Measurements from ENCODE around the gene REXO1.
A peak's percentile ranks its signal among the peaks of the same experiment; 100 is the strongest.

Gene REXO1

DNA sequence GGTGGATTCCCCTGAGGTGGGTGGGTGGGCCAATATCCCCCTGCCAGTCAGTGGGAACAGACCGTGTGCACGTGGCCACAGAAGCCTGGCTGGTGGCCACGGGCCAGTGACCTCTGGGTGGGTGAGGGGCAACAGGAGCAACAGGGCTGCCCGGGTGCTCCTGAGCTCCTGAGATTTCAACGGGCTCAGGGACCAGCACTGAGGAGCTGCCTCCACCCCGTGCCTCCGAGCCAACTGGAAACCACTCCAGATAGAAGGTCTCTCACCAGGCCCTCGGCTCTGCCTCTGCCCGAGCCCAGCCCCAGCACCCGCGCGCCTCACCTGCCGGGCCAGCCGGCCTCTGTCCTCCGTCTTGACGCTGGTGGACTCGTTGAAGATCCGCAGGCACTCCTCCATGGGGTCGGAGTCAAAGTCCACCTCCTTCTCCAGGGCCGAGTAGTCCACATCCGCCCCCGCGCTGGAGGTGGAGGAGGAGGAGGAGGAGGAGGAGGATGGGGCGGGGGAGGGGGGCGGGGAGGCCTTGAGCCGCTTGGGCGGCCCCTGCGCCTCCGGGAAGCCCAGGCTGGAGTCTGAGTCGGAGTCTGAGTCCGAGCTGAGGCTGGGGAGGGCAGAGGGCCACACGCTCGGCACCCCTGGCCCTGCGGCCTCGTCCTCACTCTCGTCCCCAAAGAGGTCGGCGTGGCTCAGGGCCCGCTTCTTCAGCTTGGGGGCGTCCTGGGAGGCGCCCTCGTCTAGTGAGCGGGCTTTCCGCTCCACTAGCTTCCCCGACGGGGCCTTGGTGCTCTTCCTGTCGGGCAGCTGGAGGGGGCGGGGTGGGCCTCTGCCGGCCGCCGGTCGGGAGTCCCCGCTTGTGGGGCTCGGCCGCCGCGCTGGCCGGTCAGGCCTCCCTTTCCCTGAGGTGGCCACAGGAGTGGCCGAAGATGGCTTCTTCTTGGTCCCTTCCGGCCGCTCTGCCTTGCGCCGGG, 21.4 kb downstream of the REXO1 start:
- no peak for DNase-seq

DNA sequence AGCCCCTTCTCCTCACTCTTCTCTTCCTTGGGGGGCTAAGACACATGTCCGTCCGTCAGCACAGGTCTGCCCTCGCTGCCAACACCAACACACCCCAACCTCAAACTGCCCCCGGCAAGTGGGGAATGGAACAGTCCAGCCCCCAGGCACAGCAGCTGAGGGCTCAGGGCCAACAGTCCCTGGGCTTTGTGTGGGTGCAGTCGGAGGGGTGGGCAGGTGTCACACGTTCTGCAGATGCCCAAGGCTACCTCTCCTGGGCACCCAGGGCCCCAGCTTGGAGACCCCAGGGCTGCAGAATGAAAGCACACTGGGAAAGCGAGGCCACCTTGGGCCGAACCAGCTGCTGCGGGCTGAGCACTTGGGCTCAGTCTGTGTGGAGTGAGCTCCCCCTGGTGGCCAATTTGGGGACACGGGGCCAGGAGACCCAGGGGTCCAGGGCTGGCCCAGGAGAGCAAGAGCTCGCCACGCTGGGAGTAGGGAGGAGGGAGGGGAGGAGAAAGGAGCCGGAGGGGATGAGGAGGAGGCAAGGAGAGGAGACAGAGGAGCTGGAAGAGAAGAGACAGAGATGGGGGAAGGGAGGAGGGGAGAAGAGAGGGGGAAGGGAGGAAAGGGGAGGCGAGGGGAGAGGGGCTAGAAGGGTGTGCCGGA, 22.2 kb downstream of the REXO1 start:
- peak; percentile 68 for DNase-seq

DNA sequence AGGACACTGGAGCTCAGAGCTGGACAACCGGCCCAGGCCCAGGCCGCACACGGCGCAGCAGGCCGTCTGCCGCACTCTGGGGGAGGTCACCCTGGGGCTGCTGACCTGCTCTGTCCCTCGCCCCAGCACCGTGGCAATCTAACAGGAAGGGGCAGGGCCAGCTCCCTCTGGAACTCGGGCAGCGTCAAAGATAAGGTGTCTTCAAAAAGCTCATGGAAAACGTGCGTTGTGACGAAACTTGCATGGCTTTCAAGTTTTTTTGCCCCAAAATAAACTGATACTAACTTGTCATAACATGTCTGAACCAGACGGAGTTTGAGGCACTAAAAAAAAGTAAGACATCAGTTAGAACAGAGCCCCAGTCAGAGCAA, 24.0 kb downstream of the REXO1 start:
- no peak for DNase-seq

DNA sequence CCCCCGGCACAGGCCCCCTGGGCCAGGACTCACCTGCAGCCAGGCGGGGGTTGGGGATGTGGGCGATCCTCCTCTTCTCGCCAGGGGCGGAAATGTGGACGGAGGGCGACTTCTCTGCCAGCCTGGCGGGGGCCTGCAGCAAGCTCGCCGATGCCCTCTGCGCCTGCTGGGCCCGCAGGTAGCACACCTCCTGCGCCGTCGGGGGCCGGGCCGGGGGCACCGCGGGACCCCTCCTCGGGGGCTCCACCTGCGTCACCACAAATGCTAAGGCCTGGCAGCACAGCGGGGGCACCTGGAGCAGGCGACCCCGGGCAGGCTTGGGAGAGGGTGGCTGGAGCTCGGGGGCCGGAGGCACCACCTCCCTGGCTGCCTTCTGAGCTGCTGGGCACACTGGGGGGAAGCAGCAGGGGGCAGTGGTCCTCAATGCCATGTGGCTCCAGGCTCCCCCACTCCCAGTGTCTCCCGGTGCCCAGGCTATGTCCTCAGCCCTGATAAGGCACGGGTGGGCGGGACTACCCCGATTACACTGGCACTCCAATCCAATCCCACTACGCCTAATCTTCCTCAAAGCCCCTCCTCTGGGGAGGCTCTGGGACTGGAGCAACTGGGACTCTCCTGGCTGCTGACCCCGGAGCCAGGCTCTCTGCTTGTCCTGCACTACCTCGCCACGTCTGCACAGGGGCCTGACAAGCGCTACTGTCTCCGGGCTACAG, 24.6 kb downstream of the REXO1 start:
- DNase-seq, result no peak

DNA sequence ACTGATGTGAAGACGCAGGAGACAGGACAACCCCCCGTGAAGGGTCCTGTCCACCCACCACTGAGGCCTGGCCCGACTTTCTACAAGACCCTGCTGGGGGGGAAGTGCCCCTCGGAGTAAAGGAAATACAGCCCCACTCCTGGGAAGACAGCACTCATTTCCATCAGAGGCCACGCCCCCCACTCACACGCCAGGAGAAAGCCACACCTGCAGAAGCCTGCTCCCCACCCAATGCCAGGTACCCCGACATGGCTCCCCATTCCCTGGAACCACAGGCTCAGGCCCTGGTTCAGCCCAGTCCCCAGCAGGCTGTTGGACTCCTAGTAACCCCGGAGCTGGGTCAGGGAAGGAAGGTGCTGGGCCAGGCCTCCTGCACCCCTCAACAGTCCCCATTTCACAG, 25.3 kb downstream of the REXO1 start:
- DNase-seq, result no peak

DNA sequence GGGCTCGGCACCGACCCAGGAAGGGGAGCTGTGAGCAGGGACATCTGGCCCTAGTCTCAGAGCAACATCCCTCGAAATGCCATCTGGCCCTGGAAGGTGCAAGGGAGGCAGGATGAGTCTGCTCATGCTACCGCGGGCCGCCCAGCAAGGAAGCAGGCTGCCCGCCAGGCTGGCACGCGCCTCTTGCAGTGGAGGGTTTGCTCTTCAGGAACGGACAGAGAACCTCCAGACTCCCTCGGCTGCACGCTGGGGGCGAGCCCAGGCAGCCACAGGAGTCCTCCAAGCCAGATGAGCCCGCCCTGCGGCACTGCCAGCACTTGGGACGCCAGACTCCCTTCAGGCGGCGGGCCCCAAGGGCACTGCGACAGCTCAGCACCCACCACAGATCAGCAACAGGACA, 26.1 kb downstream of the REXO1 start:
- DNase-seq, result no peak

DNA sequence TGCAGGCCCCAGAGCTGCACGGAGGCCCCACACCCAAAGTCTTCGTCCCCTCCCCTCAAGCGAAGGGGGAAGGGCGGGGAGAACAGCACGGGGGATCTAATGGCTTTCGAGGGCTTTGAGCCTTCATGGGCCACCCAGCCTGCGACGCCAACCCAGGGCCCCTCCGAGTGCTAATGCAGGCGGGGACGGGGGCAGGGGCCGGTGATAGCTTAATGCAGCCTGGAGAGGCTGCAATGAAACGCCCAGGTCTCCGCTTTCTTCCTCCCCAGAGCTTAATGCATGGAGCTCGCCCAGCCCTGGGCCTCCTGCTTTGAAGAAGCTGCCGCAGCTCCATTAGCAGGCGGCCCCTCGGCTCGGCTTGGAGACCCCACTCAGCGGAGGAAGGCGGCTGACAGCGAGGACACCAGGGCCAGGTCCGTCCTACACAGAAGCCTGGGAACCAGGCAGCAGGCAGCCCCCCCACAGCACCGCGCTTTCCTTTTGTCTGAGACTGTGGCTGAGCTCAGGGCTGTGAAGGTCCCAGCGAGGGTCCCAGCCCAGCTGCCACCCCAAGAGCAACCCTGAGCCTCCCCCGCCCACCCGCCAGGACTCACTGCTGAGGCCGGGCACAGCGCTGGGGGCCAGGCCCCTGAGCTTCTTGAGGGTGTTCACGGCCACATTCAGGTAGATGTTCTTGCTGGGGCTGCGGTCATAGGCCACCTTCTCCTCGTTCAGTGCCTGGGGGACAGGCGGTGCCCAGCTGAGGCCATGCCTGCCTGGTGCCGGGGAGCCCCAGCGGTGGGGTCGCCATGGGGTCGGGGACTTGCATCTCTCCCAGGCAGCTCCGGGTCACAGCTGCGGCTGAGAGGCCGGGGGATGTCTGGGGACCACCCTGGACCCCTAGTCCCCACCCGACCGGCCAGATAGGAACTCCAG, 28.7 kb downstream of the REXO1 start:
- DNase-seq, result no peak

DNA sequence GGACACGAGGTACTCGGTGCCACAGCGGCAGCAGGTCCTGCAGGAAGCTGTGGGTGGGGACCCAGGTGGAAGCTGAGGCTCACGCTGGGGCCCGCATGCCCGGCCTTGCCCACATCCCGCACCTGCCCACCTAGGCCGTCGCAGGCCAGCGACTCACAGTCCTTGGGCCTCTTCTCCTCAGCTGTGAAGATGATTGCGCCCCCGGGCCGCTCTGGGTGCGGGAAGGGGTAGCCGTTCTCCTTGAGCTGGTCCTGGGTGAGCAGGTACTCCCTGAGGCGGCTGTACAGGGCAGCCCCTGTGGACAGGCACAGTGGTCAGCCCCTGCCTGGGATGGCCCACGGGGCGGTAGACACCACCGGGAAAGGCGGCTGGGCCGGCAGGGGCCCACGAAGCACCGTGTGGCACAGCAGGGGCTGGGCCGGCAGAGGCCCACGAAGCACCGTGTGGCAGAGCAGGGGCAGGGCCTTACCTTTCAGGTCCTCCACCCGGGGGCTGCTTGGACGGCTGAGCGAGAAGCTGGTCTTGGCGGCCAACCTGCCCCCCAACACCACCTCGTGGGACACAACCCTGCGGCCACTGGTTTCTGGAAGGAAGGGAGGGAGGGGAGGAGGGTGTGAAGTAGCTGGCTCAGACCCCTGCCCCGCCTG, 29.6 kb downstream of the REXO1 start:
- no peak for DNase-seq

DNA sequence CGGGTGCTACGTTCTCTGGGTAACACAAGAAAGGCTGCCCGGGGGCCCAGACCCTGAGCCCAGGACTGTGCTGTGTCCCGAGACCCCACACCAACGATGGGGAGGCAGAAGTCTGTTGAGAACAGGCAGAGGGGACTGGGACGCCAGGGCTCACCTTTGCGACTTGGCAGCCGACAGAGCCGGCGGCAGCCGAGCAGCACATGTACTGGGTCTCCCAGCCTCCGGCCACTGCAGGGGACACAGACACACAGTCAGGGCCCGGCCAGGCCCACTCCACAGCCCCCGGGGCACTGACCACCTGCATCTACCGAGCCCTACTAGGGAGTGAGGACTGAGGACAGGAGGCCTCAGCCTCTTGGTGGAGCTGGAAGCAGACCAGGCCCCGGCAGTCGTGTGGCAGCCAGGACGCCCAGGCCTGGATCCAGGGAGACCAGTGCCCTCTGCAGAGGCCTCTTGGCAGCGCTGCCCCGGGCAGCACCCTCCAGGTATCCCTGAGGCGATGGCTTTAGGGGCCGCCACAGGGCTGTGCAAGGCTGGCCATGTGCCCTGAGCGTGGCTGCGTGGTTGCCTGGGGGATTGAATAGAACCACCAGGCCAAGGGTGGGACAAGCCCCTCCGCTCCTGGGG, 30.6 kb downstream of the REXO1 start:
- DNase-seq, result no peak

DNA sequence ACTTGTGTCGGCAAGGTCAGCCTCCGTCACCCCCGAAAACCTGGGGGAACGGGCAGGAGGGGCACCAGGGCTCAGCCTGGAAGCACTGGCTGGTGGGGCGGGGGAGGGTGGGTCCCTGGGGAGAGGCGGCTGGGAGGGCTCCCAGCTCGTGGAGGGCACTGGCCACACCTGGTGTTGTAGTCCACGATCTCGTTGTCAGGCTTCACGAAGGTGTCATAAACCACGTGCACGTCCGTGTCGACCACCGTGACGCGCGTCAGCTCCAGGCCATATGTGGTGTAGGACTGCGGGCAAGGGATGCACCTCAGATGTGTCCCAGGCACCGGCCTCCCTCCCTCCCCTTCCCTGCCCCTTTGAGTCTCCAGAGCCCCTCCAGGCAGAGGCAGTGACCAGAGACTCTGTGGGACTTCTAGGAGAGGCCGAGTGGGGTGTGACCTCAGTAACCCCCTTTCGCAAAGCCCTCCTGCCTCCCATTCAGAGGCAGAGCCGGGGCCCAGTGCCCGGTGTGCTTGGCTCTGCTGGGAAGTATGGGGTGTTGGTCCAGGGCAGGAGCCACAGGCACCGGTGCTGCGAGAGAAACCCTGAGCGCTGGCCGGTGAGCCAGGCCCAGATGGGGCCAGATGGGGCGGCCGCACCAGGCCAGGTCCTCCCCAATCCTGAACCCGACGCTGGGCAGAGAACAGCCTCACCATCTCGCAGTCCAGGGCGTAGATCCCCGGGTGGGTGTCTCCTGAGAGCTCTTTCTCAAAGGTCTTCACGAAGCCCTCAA, 31.6 kb downstream of the REXO1 start:
- no peak for DNase-seq

DNA sequence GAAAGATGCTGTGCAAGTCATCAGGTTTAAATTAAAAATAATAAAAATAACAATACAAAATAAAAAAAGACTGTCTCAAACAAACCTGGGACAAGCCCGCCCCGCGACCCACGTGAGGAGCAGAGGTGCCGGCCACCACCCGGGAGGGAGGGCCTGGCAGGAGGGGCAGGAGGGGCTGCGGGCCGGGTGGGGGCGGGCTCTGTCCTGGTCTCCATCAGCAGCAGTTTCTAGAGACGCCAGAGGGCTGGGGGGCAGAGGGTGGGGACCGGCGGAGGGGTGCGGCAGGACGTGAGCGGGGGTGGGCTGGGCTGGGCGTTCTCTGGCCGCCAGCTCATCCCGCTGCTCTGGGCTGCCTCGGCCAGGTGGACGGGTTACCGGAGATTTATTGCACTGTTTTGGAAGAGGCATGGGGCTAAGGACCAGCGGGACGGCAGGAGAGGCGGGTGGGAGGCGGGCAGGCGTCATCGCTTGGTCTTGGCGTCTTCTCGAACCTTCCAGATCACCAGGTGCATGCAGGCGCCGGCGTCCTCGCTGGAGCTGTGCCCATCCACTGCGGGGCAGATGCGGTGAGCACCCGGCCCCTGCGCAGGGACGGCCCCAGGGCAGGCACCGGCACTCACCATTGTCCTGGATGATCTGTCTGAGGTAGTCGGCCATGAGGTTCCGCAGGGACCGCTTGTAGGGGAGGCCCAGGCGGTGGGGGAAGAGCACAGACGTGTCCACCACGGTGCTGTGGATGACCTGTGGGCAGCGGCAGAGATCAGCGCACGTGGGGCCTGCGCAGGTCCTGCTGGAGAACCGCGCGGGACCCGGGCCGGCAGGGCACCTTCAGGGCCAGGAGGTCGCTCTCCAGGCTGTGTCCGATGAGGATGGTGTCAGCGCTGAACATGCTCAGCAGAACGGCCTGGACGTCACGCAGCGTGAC, 32.4 kb downstream of the REXO1 start:
- no peak for DNase-seq

DNA sequence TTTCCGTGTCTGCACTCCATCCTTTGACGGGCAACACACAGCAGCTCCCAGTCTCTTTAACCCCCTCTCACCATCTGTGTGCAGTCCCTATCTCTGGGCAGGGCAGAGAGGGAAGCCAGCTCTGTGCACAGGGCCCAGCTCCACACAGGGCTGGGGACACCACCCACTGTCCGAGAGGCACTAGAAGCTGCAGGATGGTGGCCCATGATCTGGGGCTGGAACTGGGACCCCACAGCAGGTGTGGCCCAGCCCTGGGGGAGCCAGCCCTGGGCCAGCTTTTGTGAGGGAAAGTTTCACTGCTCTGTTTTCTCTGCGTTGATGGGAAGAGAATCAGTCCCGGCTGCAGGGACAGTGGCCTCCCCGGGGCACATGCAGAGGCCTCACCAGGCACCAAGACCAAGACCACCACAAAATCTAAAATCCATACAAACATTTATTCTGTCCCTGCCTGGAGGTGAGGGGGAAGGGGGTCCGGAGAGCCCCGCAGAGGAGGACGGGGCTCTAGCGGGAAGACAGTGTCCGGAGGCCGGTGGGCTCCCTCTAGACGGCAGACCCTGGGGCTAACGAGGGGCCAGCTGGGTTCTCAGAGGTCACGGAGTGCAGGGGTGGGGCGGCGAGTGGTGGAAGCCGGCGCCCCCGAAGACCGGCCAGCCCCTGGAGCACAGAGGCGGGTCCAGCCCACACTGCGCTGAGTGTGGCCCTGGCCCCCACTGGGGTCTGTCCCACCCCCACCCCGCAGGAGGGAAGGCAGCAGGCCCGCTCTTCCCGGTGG, 33.3 kb downstream of the REXO1 start:
- DNase-seq, result no peak

DNA sequence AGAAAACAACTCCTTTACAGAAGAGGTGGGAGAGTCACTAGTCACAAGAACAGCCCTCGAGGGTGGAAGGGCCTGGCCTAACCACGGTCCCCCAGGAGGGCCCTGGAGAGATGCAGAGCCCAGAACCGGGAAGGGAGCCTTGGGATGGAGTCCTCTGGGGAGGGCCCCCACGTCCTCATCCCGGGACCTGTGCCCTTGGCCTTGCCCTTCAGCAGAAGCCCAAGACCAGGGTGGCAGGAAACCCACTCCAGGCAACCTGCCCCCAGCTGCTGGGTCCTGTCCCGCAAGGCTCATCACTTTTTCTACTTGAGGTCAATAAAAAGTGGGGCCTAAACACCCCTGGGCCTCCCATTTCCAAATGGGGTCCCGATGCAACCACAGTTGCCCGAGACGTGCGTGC, 33.9 kb downstream of the REXO1 start:
- no peak for DNase-seq

DNA sequence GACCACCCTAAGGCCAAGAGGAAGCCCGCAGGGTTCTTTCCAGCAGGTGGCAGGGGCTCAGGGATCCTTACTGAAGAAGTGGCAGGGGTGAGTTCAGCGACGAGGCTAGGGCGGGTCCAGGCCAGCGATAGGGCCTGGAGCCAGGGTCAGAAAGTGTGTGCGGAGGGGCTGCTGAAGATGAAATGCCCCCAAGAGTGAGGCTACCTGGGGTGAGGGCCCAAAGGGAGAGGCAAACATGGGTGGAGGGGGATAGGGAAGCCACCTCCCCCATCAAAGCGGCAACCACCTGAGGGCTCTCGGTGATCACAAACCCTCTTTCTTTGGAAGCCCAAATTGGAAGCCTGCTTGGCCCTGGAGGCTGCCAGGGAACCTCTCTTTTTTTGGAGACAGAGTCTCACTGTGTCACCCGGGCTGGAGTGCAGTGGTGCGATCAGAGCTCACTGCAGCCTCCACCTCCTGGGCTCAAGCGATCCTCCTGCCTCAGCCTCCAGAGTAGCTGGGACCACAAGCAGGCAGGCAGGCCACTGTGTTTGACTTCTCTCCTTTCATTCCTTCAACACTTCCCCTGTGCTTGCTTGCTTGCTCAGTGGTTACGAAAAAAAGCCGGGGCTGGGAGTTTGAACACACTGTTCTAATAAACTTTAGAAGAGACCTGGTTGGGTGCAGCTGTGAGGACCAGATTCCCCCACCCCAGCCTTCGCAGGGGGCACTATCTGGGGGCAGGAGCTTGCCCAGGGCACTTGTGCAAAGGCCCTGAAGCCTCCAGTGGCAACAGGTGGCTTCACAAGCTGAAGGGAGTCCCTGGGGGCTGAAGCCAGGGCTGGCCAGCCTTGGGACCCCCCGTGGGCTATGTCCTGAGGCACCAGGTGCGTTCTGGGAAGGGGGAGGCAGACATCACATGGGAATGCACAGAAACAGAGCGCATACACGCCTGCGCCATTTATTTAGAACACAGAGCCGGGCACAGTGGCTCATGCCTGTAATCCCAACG, 34.8 kb downstream of the REXO1 start:
- DNase-seq, result no peak

DNA sequence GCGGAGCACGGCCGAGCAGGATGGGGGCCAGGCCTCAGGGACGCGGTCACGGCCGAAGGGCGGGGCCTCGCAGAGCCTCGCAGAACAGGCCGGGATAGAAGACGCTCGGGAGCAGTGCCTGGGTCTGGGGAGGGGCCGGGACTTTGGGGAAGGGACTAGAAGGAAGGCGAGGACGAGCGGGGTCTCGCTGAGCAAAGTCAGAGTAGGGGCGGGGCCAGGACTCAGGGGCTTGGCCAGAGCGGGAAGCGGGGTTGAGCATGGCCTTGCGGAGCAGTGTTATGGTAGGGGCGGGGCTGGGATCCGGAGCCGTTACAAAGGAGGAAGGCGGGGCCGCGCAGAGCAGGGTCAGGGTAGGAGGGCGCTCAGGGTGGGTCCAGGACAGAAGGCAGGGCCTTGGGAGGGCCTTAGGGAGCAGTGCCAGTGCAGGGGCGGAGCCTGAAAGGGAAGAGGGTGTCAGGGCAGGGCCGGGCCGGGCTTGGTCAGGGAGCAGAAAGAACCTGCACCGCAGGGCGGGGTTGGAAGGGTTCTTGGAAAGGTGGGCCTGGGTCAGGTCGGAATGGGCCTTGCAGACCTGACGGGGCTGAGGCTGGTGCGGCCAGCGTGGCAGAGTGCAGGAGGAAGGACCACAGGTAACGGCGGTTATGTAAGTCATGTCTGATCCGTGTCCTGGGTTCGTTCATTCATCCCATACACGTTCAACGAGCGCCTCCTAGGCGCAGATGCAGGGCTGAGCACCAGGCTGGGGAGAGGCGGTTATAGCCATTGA, 35.7 kb downstream of the REXO1 start:
- DNase-seq, result peak; percentile 90

DNA sequence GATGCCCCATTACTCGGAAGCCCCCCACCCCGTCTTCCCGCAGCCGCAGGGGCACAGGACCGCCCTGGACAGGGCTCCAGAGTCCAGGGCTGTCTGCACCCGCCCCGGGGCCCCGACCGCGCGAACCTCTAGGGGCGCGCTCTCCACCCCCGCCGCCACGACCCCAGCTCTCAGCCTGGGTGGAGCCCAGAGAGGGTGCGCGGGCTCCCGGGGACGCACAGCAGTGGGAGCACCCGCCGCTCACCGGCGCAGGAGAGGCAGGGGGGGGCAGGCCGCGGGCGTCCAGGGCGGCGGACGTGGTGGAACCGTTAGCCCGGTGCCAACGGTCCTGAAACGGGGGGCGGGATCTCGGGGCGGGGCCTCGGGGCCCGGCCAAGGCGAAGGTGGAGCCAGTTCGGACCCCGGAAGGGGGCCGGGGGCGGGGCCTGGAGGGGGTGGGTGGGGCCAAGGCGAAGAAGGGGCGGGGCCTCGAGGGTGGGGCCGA, 36.3 kb downstream of the REXO1 start, which contains the start of gene ATP8B3:
Gene ATP8B3 (minus strand): TSS at position 335 of the 484 bp plus-strand sequence. CDS start 540 bp downstream, outside the sequence.
- DNase-seq, result no peak
